ENCODE data around the gene SHC4. TPM values are rescaled to one million over a fixed set of nuclear protein-coding genes. Genes with fewer than 3 reads are reported as not detected.

Gene SHC4
- polyA plus RNA-seq, 1 donor from 2014 or later: 4.5 TPM

GRCh38 chr15:48987142-48987541 is 23.4 kb upstream of the SHC4 start:
- Histone ChIP-seq H3K4me3 (ENCODE audit: low read length) (no peak overlapping the region), H3K27me3 (ENCODE audit: insufficient read depth, low read depth, low read length) (no peaks in the 10 kb centered on the region), H3K9me2 (ENCODE audit: insufficient read depth, low read length) (no peaks in the 10 kb centered on the region), H3K27ac (ENCODE audit: low read length) (peak overlapping the region; percentile 1), H3F3A (ENCODE audit: insufficient read depth, low read length, poor library complexity, severe bottlenecking) (no peaks in the 10 kb centered on the region), H3K9ac (ENCODE audit: low read length) (no peak overlapping the region), H2AFZ (ENCODE audit: low read depth, low read length) (no peak overlapping the region), H3K36me3 (ENCODE audit: insufficient read depth, low read length) (peaks cover 14% of the 10 kb centered on the region), H3K79me2 (replicated peaks; ENCODE audit: insufficient read depth, low read length) (no peaks in the 10 kb centered on the region), H3K4me2 (ENCODE audit: low read length) (no peak overlapping the region), H4K20me1 (ENCODE audit: insufficient read depth) (no peaks in the 10 kb centered on the region), H3K9me3 (ENCODE audit: low read length) (no peaks in the 10 kb centered on the region)
- TF ChIP-seq POLR2AphosphoS5 (IDR thresholded peaks at IDR 0.05) (no peak), EZH2 (IDR thresholded peaks at IDR 0.05; ENCODE audit: borderline replicate concordance, insufficient read depth, low read length, poor library complexity, severe bottlenecking) (no peak), MXI1 (conservative IDR thresholded peaks at IDR 0.05; ENCODE audit: poor library complexity, severe bottlenecking) (no peak), TAF1 (IDR thresholded peaks at IDR 0.05; ENCODE audit: low read depth) (no peak), SMC3 (conservative IDR thresholded peaks at IDR 0.05; ENCODE audit: poor library complexity) (no peak), CTCF (IDR thresholded peaks at IDR 0.05; ENCODE audit: poor library complexity, severe bottlenecking) (no peak), RAD21 (conservative IDR thresholded peaks at IDR 0.05) (no peak), EP300 (conservative IDR thresholded peaks at IDR 0.05; ENCODE audit: poor library complexity, severe bottlenecking) (no peak)
- TF ChIP-seq, protein P1, sequence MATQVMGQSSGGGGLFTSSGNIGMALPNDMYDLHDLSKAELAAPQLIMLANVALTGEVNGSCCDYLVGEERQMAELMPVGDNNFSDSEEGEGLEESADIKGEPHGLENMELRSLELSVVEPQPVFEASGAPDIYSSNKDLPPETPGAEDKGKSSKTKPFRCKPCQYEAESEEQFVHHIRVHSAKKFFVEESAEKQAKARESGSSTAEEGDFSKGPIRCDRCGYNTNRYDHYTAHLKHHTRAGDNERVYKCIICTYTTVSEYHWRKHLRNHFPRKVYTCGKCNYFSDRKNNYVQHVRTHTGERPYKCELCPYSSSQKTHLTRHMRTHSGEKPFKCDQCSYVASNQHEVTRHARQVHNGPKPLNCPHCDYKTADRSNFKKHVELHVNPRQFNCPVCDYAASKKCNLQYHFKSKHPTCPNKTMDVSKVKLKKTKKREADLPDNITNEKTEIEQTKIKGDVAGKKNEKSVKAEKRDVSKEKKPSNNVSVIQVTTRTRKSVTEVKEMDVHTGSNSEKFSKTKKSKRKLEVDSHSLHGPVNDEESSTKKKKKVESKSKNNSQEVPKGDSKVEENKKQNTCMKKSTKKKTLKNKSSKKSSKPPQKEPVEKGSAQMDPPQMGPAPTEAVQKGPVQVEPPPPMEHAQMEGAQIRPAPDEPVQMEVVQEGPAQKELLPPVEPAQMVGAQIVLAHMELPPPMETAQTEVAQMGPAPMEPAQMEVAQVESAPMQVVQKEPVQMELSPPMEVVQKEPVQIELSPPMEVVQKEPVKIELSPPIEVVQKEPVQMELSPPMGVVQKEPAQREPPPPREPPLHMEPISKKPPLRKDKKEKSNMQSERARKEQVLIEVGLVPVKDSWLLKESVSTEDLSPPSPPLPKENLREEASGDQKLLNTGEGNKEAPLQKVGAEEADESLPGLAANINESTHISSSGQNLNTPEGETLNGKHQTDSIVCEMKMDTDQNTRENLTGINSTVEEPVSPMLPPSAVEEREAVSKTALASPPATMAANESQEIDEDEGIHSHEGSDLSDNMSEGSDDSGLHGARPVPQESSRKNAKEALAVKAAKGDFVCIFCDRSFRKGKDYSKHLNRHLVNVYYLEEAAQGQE (IDR thresholded peaks at IDR 0.05; ENCODE audit: borderline replicate concordance): no peak

DNA sequence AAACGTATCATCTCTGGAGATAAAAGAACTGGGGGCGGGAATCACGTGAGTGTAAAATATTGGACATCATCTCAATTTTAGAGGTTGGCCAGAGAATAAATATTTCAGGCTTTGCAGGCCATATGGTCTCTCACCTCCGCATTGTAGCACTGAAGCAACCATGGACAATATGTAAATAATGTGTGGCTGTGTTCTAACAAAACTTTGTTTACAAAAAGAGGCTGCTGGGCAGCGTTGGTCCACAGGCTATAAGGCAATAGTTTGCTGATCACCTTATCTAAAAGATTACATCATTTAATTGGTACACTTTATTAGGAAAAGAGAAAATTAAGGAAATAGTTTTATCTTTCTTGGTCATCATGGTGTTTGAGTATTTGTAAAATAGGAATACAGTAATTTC is 22.5 kb upstream of the SHC4 start:
- no peaks in the 10 kb centered on the region for H3K27me3 ChIP-seq (ENCODE audit: insufficient read depth, low read depth, low read length)
- H3K4me3 ChIP-seq (ENCODE audit: low read length): no peak overlapping the region
- no peak for TF ChIP-seq RAD21 (conservative IDR thresholded peaks at IDR 0.05)
- no peak for TF ChIP-seq CTCF (IDR thresholded peaks at IDR 0.05; ENCODE audit: poor library complexity, severe bottlenecking)
- TF ChIP-seq TAF1 (IDR thresholded peaks at IDR 0.05; ENCODE audit: low read depth): no peak
- no peak for TF ChIP-seq POLR2AphosphoS5 (IDR thresholded peaks at IDR 0.05)
- no peak for TF ChIP-seq EP300 (conservative IDR thresholded peaks at IDR 0.05; ENCODE audit: poor library complexity, severe bottlenecking)
- TF ChIP-seq, protein P1 (IDR thresholded peaks at IDR 0.05; ENCODE audit: borderline replicate concordance): no peak
- TF ChIP-seq SMC3 (conservative IDR thresholded peaks at IDR 0.05; ENCODE audit: poor library complexity): no peak
- no peak for TF ChIP-seq MXI1 (conservative IDR thresholded peaks at IDR 0.05; ENCODE audit: poor library complexity, severe bottlenecking)
- no peak for TF ChIP-seq EZH2 (IDR thresholded peaks at IDR 0.05; ENCODE audit: borderline replicate concordance, insufficient read depth, low read length, poor library complexity, severe bottlenecking)
- H3K9ac ChIP-seq (ENCODE audit: low read length): no peak overlapping the region
- no peaks in the 10 kb centered on the region for H4K20me1 ChIP-seq (ENCODE audit: insufficient read depth)
- no peaks in the 10 kb centered on the region for H3F3A ChIP-seq (ENCODE audit: insufficient read depth, low read length, poor library complexity, severe bottlenecking)
- no peak overlapping the region for H3K27ac ChIP-seq (ENCODE audit: low read length)
- H3K79me2 ChIP-seq (replicated peaks; ENCODE audit: insufficient read depth, low read length): no peaks in the 10 kb centered on the region
- H3K9me3 ChIP-seq (ENCODE audit: low read length): no peaks in the 10 kb centered on the region
- peaks cover 7% of the 10 kb centered on the region for H3K36me3 ChIP-seq (ENCODE audit: insufficient read depth, low read length)
- no peak overlapping the region for H2AFZ ChIP-seq (ENCODE audit: low read depth, low read length)
- H3K4me2 ChIP-seq (ENCODE audit: low read length): no peak overlapping the region
- H3K9me2 ChIP-seq (ENCODE audit: insufficient read depth, low read length): no peaks in the 10 kb centered on the region
